GM18867 (cell line): ENCODE data around the gene TAC1.
"Not testable (repeated sequence)": the region's sequence is repeated elsewhere in the genome, so short reads cannot be mapped to it uniquely, and the experiment has no call there.

Experiments
- ATAC-seq: cut with Tn5 transposase; IDR thresholded peaks from one replicate; pipeline ENCODE4 v1.9.1; 2021; ENCODE audit warnings: mild to moderate bottlenecking, moderate library complexity; ENCODE audit not compliant: unreplicated experiment

TAC1 gene, protein sequence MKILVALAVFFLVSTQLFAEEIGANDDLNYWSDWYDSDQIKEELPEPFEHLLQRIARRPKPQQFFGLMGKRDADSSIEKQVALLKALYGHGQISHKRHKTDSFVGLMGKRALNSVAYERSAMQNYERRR

DNA sequence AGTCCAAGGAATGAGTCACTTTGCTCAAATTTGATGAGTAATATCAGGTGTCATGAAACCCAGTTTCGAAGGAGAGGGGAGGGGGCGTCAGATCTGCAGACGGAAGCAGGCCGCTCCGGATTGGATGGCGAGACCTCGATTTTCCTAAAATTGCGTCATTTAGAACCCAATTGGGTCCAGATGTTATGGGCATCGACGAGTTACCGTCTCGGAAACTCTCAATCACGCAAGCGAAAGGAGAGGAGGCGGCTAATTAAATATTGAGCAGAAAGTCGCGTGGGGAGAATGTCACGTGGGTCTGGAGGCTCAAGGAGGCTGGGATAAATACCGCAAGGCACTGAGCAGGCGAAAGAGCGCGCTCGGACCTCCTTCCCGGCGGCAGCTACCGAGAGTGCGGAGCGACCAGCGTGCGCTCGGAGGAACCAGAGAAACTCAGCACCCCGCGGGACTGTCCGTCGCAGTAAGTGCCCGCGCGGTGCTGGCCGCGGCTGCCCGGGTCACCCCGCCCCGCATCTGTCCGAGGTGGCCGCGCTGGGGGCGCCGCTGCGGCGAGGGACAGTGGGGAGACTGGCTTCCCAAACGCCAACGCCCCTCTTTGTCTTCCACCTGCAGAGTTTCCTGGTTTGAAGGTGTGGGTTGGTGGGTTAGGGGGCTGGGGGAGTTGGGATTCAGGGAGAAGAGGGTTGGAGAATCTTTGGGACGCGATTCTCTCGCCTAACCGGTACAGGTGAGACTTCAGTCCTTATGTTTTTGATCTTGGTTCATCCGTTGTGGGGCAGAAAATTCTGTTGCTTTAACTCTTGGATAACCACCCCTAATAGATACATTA lies at the start of gene TAC1:
Gene TAC1 (plus strand): TSS at position 351 of the 829 bp plus-strand sequence. CDS start 527 bp downstream, outside the sequence.
- no peak for ATAC-seq

DNA sequence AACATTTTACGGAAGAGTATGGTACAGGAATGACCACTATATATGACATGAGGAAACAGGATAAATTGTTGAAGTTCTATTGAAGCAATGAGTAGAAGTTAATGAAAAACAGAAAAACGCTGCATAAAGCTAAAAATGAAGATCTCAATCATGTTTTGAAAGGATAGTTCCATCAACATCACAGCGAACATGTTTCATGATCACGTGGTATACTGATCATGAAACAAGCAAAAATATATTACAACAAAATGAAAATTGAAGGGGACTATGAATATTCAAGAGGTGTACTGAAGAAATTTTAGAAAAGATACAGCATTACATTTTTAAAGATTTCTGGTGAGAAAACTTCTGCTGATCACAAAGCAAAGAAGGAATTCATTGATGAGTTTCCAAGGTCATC lies 45.9 kb upstream of the TAC1 start:
- no peak for ATAC-seq

DNA sequence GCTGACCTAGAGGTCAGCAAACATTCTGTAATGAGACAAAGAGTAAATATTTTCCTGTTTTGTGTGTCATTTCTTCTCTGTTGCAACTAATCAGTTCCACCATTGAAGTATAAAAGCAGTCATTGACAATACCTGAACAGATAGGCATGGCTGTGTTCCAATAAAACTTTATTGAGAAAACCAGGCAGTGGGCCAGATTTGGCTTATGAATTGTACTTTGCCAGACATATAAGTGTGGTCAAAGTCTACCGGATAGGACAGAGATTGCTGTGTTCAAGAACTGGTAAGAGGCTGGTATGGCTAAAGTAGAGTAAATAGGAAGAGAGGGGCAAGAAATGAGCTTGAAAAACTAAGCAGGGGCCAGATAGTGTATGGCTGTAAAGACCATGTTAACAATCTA lies 38.3 kb upstream of the TAC1 start:
- no peak for ATAC-seq

DNA sequence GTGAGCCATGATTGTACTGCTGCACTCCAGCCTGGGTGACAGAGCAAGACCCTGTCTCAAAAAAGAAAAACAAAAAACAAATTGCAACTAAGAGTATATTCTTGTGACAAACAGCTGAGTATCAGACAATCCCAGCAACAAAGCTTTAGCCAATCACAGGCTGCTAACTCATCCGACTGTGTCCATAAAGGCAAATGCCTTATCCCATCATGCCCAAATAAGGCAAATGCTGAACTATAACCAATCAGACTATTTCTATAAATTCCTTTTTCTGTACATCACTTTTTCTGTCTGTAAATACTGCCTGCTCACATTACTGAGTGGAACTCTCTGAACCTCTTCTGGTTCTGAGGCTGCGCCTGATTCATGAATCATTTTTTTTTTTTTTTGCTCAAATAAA lies 37.5 kb upstream of the TAC1 start:
- no peak for ATAC-seq

DNA sequence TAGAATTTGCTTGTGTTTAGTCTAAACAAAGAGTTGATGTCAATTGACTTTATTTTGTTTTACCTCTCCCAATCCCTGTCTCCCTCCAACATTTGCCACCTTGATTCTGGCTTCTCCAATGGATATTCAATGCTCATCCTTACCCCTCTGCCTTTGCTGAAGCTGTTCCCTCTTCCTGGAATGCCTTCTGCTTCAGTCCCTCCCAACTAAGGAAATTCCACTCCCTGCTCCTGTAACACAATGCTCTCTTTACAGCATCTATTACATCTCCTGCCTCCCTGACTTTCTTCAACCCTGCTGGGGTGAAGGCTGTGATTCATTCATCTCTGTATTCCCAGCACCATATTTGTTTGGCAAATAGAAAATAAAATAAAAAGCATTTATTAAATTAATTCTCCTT lies 34.5 kb upstream of the TAC1 start:
- ATAC-seq = no peak

DNA sequence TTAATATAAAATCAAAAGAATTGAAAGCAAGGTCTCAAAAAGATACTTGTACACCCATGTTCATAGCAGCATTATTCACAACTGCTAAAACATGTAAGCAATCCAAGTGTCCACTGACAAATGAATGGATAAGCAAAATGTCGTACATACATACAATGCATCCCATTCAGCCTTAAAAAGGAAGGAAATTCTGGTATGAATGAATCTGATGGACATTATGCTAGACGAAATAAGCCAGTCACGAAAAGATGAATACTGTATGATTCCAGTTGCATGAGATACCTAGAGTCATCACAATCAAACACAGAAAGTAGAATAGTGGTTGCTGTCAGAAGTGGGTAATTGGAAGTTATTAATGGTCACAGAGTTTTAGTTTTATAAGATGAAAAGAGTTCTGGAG lies 9.5 kb upstream of the TAC1 start:
- ATAC-seq = no peak

DNA sequence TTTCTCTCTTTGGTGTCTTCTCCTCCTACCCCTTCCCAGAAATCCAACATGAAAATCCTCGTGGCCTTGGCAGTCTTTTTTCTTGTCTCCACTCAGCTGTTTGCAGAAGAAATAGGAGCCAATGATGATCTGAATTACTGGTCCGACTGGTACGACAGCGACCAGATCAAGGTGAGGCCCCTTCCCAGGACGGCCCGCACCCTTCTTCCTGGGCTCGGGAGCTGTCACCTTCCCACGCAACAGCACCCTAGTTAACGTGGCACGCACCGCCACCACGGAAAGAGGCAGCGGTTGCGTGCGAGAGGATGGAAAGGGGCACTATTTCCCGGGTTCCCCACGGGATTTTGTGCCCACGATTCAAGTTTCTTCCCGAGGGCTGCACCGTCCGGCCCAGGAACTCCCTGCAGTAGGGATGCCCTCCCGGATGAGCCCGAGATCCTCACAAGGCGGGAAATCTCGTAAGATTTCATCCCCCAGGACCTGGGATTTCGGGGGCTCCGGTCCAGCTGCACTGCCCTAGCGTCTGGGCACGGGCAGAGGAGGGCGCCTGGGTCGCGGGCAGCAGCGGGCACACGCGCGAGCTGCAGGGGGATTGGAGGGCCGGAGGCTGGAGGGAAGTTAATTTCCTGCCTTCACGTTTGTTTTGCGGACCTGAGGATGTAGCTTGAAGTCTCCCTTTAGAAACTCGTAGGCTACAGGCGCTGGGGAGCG lies 834 bp downstream of the TAC1 start:
- ATAC-seq = no peak

DNA sequence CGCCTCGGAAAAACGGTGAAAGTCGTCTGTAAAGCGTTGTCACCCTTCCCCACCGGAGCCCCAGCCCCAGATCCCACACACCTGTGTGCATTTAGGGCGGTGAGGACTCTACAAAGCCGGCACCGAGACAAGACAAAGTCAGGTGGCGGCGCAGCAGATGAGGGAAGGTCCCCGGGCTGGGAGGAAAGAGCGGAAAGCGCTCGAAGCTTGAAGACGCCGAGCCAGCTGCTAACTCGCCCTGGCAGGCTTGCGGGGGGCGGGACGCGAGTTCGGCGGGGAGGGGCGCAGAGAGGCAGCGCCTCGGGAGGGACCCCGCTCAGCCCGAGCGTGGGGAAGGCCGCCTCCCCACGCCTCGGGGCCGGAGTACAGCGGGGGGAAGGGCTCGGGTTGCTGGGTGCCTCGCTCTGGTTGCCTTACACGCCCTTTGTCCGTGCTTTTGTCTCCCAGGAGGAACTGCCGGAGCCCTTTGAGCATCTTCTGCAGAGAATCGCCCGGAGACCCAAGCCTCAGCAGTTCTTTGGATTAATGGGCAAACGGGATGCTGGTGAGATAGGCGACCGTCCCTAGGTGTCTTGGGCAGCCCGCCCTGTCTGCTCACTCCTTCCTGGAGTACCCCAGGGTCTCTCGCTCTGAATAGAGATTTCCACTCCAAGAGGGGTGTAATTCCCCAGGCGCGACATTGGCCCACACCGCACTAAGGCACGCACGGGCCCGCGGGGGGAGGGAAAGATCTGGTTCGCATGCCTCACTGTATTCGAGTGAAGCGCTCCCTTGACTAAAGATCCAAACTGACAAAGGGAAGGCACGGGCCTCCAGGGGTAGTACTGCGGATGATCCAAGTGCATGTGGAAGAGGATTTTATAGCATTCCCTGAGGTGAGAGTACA lies 1.6 kb downstream of the TAC1 start:
- ATAC-seq = no peak

DNA sequence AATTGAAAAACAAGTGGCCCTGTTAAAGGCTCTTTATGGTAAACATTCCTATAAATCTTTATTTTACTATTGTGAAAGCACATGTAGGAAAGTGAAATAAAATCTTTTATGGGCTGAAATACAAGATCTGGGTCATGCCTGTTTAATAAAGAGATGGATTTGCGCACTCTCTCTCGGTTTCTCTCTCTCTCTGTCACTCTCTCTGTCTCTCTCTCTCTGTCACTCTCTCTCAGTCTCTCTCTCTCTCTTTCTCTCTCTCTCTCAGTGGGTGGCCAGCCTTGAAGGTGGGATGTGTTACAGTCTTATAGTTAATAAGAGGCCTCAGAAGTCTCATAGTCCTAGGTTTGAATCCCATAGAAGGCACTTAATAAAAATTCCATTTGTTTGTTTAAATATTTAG lies 2.4 kb downstream of the TAC1 start:
- no peak for ATAC-seq

DNA sequence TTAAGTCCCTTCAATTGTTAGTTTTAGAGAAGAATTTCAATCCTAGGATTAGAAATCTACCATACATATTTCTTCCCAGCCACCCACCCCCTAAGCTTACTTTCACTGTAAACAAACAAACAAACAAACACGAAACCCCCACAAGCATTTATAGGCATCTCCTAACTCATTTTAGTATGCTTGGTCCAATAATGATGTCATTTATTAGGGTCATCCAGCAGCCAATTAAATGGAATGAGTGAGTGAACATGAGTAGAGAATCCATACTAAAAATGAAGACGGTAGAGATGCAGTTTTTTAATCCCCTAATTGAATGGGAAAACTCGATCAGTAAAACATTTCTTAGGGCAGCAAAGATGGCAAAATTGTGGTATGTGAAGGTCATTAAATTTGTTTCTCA lies 3.2 kb downstream of the TAC1 start:
- ATAC-seq = no peak

DNA sequence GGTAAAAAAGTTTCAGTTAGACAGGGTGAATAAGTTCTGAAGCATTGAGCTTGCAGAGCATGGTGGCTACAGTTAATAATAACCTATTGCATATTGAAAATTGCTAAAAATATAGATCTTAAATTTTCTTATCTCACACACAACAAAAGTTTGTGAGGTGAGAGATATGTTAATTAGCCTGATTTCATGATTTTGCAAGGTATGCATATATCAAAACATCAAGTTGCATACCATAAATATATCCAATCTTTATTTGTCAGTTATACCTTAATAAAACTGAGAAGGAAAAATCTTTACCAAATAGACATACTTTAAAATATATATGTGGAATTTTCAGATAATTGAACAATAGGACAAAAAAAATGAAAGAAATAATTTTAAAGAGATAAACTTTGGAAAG lies 16.6 kb downstream of the TAC1 start:
- no peak for ATAC-seq

DNA sequence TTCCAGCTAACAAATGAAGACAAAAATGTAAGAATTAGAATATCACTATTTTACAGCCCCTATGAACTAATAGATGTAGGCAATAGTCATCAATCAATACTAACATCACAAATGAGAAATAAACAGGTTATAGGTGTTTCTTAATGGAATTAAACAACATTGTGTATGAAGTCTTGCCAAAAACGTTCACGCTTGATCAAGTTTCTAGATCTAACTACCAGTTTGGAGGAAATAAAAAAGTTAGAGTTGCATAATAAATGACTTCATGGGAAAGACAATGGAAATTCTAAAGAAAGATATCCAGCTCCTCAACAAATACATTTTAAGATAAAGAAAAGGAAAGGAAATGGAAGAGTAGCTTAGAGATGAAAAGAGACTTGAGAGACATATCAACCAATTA lies 19.7 kb downstream of the TAC1 start:
- ATAC-seq = no peak

DNA sequence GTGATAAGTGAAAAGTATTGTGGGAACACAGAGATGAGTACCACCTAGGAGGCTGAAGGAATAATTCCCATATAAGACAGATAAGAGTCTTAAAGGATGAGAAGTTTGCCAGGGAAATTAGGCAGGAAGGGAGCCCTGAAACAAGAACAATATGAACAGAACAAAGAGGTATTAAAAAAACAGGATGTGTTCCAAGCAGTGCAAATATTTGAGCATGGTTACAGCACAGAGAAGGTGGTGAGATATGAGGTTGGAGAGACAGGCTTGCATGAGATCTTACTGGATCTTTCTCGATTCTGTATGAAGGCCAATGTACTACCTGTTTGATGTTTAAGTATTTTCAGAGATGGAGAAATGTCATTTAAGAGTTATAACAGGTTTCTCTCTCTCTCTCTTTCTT lies 20.3 kb downstream of the TAC1 start:
- no peak for ATAC-seq

DNA sequence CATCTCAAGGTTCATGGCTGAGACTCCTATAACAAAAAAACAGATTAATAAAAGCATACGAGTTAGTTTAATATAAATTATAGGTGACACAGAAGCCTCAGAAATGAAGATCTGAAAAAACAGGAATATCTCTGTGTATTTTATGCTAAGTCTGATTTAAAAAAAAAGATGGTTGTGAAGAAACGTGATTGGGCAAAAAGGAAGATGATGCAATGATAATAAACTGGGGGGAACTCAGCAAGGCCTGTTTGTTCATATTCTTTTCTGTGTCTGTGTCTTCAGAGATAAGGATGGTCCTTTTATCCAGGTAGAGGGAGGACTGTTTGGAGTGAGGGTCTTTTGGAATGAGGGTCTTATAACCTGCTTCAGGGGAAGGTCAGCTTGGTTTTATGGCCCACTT lies 25.9 kb downstream of the TAC1 start:
- ATAC-seq = no peak

DNA sequence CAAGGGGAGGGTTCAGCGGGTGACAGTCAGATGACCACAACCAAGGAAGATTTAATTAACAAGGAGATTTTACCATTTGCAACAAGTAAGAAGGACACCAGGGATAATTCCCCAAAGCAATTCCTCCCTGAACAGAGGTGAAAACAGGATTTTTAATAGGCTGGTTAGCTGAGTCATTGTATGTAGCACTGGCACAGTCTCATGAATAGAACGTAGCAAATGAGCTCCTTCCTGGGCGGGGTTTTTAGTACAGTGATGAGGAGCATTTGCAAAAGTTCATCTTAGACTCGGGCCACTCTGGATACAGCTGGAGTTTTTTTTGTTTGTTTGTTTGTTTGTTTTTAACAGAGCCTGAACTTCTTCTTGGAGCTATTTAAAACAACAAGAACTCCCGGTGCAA lies 39.0 kb downstream of the TAC1 start:
- no peak for ATAC-seq

DNA sequence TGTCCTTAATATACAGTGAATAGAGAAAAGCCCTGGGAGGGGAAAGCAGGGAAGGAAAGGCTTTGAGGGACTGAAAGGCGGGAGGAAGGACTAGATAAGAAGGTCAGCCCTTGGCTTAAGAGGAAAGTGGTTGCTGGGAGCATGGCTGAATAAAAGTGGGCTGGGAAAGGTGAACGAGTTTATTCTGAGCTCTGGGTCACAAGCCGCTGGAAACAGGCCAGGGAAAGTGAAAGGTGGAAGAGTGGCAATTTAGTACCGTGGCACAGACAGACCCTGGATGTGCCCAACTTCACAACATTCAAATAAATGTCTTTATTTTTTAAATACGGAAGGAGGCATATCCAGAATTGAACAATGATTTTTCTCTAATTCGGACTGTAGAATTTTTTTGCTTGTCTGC lies 39.7 kb downstream of the TAC1 start:
- ATAC-seq = no peak

DNA sequence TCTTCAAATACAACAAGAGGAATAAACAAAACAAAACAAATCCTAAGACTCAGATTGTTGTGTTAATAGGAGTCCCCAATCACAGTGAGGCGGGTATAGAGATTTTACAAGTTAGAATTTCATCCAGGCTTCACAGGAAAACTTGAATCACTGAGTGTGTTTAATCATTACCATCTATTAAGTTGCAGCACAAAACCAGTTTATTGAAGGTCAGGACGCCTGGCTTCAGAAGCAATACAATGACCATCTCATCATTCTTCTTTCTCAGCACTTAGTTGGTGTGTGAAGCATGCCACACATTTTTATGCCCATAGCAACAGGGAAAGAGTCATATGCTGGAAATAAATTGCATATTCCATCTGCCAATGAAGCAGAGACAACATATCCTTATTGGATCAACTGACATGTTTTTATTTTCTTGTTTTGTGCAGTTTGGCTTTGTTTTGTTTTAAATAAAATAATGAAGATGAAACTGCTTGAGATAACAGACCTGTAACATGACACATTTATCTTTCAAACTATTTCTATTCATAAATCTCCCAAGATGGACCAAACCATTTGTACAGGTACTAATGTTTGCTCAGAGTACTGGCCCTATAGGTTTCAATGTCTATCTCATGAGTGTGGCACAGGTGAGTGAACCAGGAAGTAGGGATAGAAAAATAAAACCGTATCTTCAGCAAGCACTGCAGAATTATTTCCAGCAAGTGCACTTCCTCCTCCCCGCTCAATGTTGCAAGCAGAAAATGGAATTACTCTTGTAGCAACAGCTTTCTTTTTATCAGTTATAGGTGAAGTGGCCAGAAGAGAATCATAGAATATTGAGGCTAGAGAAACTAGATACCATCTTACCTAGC lies 40.4 kb downstream of the TAC1 start:
- ATAC-seq = no peak

DNA sequence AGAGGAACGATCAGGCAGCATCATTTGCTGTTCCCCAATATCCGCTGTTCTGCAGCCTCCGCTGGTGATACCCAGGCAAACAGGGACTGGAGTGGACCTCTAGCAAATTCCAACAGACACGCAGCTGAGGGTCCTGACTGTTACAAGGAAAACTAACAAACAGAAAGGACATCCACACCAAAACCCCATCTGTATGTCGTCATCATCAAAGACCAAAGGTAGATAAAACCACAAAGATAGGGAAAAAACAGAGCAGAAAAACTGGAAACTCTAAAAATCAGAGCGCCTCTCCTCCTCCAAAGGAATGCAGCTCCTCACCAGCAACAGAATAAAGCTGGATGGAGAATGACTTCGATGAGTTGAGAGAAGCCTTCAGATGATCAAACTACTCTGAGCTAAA lies 54.5 kb downstream of the TAC1 start:
- not testable (repeated sequence) for ATAC-seq
